Nasal cavity respiratory epithelium epithelial cell of viscerocranial mucosa (primary cell): ENCODE data around the gene IL18RAP. TPM values are rescaled to one million over a fixed set of nuclear protein-coding genes. Genes with fewer than 3 reads are reported as not detected.

Experiments used
- total RNA-seq: library from RNA; depleted of rRNA; stranded (reverse); fragments of >200 nt; gene quantifications from 2 replicates; pipeline ENCODE4 v1.2.3, GENCODE V29; 2014

Gene IL18RAP
- total RNA-seq: 0.21 TPM in 1 of 2 replicates, not detected in the other

GRCh38 chr2:102422910-102423309 lies at the start of gene IL18RAP:
Gene IL18RAP (plus strand): TSS chr2:102423160. CDS start chr2:102423278, 118 bp downstream.

GRCh38 chr2:102473020-102473419 lies 50.1 kb downstream of the IL18RAP start, which contains the start of gene SLC9A4:
Gene SLC9A4 (plus strand): TSS chr2:102473226. CDS start chr2:102473760, 534 bp downstream.

Other genes starting within 250 kb of the IL18RAP start
- gene IL1RL2, start 236.1 kb upstream of the IL18RAP start, total RNA-seq: 3.1 and 6.3 TPM in 2 replicates
- gene IL1RL1, start 111.6 kb upstream of the IL18RAP start, total RNA-seq: 3.0 and 53.3 TPM in 2 replicates
- gene IL18R1, start 67.4 kb upstream of the IL18RAP start, total RNA-seq: 5.5 and 9.5 TPM in 2 replicates
- 0.07 TPM in 1 of 2 replicates, not detected in the other for gene SLC9A4, start 50.1 kb downstream of the IL18RAP start, total RNA-seq
- 0.14 and 0.34 TPM in 2 replicates for gene SLC9A2, start 196.4 kb downstream of the IL18RAP start, total RNA-seq